ENCODE results near the gene ARHGAP31.

The ARHGAP31 gene

DNA sequence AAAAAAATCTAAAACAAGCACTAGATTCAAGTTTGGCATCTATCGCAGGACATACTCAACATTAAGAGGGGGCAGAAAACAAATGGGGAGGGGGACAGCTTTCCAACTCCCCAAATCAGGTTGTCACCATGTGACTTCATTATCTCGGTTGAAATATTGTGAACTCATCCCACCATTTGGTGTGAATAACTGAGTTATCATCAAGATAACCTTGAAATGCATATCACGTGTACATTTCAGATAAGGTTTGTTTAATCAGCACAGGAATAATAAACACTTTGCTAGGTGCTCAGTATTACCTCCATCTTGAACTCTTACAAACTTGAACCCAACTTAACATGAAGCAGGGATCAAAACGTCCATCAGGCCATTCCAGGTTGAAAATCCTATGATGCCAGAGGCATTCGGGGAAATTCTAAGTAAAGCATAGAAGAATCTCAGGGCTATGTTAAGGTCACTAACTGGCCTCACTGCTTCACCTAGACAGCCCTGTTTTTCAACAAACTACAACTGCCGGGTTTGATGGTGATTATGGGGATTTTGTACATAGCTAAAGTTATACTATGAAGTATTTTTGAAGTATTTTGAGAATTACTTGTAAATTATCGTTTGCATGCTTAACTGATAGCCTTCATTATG is 3.0 kb upstream of the ARHGAP31 start:
- H3K4me1 Mint-ChIP-seq = peaks cover 44% of the 10 kb centered on the region
- H3K27ac Mint-ChIP-seq = no peak overlapping the region
- no peak overlapping the region for H3K4me3 Mint-ChIP-seq

DNA sequence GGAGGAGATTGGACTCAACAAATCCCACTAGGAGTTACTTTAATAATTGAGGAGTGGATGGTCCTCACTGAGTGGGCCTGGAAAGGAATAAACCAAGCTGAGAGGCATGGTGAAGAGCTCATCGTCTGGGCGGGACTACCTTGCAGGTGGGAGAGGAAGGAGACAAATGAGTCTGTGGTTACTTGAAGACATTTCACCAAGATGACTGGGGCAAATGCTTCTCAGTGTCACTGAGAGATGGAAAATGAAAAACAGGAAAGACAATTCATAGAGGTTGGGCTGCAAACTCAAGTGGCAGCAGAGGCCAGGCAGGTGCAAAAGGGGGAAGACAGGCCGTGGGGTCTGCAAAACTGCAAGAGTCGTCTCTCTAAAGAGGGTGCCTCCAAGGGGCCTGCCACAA is 1.5 kb upstream of the ARHGAP31 start:
- peaks cover 59% of the 10 kb centered on the region for H3K4me1 Mint-ChIP-seq
- no peak for ATAC-seq

More for the DNA sequence above, 3.0 kb upstream of the ARHGAP31 start:
- Mint-ChIP-seq H3K36me3 (peaks cover 14% of the 10 kb centered on the region), H3K9me3 (peaks cover 12% of the 10 kb centered on the region)
- DNase-seq (ENCODE audit: low spot score in 2 of 2) (no peak), ATAC-seq (no peak)

DNA sequence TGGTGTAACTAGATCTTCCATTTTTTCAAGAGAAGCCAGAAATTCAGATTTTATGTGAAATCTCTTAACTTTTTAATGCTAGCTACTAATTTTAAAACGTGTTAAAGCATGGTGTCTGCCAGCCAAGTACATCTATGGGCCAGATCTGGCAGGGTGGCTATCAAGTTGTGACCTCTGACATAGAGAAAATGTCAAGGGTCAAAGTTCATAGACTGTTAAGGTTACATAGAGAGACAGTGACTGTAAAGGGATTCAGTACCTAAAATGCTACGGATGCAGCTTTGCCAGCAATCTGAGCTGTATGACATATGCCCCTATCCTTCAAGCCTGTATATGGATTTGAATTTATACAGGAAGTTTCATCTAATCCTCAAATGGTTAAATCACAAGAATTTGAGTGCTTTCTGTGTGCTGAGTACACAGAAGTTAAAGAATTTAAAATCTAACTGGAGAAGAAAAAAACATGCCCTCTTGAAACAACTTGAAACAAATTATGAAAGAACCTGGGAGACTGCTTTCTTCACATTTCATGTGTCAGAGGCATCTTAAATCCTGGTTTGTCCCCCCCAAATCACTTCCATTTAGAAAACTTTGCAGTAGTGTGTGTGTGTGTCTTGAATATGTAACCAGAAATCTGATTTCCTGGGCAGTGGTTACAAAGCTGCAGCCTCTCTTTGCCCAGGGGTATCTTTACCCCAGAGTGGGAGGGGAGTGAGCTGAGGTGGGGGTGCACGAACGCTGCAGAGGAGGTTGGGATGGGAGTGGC is 895 bp upstream of the ARHGAP31 start:
- peaks cover 65% of the 10 kb centered on the region for H3K4me1 Mint-ChIP-seq
- DNase-seq (ENCODE audit: low spot score in 2 of 2) (no peak), ATAC-seq (no peak)
- H3K27ac Mint-ChIP-seq = peak overlapping the region; percentile 91
- peaks cover 14% of the 10 kb centered on the region for H3K36me3 Mint-ChIP-seq
- peak overlapping the region; percentile 88 for H3K4me3 Mint-ChIP-seq
- no peaks in the 10 kb centered on the region for H3K9me3 Mint-ChIP-seq

More for the DNA sequence above, 1.5 kb upstream of the ARHGAP31 start:
- Mint-ChIP-seq H3K27ac (no peak overlapping the region), H3K9me3 (peaks cover 4% of the 10 kb centered on the region), H3K36me3 (peaks cover 14% of the 10 kb centered on the region), H3K4me3 (peak overlapping the region; percentile 88)
- no peak for DNase-seq (ENCODE audit: low spot score in 2 of 2)

DNA sequence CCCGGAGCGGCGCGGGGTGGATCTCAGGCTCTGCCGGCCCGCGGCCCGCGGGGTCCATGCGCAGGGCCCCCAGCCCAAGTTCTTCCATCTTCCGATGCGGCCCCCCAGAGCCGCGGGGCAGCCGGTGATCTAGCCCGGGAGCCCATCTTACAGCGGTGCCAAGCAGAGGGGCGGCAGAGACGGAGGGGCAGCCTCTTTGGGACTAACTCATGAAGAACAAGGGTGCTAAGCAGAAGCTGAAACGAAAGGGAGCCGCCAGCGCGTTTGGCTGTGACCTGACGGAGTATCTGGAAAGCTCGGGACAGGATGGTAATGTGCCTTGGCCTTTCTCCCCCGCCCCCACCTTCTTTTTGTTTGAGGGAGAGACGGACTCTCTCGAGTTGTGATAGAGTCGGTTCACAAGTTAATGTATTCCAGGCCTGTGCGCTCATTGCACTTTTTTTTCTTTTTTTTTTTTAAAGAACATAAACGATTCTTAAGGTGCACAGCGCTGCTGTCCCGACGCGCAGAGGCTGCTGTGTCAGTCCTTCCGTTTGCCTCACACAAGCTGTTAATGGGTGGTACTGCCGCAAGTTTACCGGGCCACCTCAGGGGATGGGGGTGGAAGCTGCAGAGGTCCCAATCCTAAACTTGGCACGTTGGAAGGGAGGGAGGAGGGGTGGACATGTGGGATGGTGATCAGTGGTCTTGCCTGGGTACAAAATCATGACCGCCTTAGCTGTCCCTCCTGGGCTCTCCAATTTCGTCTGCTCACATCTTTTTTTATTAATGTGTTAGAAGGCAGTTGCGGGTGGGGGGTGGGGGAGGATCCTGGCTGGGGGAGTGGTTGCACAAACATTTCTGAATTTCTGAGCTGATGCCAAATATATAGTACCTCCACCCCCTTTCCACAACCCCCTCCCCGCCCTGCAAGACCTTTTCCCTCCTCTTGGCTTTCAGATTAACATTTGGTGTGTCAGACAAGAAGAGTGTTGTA is 801 bp downstream of the ARHGAP31 start:
- ATAC-seq = peak; percentile 62
- Mint-ChIP-seq H3K4me1 (peaks cover 53% of the 10 kb centered on the region), H3K27ac (peak overlapping the region; percentile 91), H3K36me3 (peaks cover 14% of the 10 kb centered on the region), H3K4me3 (peak overlapping the region; percentile 88), H3K9me3 (no peaks in the 10 kb centered on the region)
- peak; percentile 22 to 77 for DNase-seq (ENCODE audit: low spot score in 2 of 2)

DNA sequence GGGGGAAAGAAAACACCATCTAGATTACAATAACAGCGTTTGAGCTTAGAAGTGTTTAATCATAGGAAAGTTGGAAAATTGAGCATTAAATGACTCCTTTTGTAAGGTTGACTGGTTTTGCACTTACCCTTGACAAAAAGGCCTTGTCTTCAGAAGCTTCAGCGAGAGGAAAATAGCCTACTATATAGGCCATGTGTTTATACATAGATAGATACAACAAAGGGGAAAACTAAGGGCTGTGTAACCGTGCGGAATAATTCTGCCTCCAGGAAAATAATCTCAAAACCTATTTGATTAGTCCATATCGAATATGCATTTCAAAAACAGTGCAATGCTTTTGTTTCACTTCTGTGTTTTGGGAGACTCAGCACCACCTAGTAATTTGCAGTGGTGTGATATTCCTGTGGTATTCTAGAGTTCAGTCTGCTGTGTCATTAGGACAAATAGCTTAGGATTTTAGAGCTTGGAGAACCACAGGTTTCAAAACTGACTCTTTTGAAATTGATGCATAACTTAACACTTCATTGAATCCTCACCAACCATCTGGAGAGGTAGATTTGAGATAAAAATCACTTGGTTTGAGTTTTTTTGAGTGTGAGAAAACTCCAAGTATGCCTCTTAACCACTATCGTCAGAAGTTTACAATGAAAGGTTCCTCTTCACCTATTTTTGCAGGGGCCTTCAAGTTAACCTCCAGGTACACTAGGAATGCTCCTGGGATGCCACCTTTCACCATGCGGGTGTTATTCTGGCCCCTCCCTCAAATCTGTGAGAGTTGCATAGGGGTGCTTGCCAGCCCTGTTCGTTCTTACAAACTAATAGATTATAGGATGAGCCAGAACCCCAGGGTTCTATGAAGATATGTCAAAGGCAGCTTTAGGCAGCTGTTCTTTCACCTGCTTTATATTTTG is 1.9 kb downstream of the ARHGAP31 start:
- Mint-ChIP-seq H3K9me3 (no peaks in the 10 kb centered on the region), H3K4me3 (peak overlapping the region; percentile 88), H3K4me1 (peaks cover 59% of the 10 kb centered on the region), H3K27ac (peak overlapping the region; percentile 91), H3K36me3 (peaks cover 20% of the 10 kb centered on the region)
- DNase-seq (ENCODE audit: low spot score in 2 of 2) (no peak), ATAC-seq (no peak)

DNA sequence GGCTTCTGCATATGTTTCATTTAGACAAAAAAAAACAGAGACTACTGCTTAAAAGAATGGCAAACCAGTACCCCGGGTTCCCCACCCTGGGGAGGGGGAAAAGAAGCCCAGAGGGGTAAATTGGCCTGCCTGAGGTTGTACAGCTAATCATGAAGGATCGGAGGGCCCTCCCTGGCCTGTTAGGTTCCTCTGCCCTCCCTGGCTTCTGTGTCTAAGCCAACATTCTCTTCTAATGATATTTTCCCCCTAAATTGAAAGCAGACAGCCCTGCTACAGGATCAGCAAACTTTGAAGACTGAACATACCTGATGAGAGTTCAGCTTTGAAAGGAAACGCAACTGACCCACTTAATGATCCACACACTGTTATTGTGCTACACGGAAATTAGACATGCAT is 2.5 kb downstream of the ARHGAP31 start:
- Mint-ChIP-seq H3K36me3 (peaks cover 20% of the 10 kb centered on the region), H3K27ac (peak overlapping the region; percentile 33), H3K9me3 (no peaks in the 10 kb centered on the region), H3K4me1 (peaks cover 66% of the 10 kb centered on the region), H3K4me3 (peak overlapping the region; percentile 88)
- no peak for DNase-seq (ENCODE audit: low spot score in 2 of 2)
- no peak for ATAC-seq

DNA sequence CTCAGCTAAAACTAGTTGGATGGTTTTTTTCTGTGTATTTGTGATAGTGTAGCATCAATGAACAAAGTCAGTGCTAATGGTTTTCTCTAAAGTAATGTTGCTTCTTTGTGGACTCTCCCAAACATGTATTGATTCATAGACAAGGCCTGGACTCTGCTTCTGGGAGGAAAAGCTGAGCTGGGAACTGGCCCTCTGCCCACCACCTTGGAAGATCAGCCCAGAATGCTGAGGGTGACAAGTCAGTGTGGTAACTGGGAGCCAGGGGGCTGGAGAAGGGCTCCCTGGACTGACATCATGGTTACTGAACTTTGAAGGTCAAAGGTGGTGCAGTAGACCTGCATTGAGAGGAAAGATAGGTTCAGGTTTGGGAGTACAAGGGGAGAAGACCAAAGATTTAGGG is 3.0 kb downstream of the ARHGAP31 start:
- ATAC-seq (no peak), DNase-seq (ENCODE audit: low spot score in 2 of 2) (no peak)
- H3K4me3 Mint-ChIP-seq = peak overlapping the region; percentile 88
- H3K4me1 Mint-ChIP-seq = peaks cover 70% of the 10 kb centered on the region
- peak overlapping the region; percentile 33 for H3K27ac Mint-ChIP-seq
- peaks cover 20% of the 10 kb centered on the region for H3K36me3 Mint-ChIP-seq
- no peaks in the 10 kb centered on the region for H3K9me3 Mint-ChIP-seq

DNA sequence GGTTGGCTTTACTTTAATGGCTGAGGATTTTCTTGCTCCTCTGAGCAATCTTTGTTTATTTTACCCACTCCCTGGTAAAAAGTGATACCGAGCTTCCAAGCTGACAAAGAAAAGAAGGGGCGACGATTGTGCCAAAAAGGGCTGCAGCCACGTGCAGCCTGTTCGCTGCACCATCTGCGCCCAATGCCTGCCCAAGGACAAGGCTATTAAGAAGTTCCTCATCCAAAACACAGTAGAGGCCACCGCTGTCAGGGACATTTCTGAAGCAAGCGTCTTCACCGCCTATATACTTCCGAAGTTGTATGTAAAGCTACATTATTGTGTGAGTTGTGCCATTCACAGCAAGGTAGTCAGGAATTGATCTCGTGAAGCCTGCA is 4.4 kb downstream of the ARHGAP31 start:
- DNase-seq (ENCODE audit: low spot score in 2 of 2) (peak in 1 of 2 donors; percentile 37), ATAC-seq (no peak)
- Mint-ChIP-seq H3K9me3 (no peaks in the 10 kb centered on the region), H3K4me3 (peak overlapping the region; percentile 30), H3K36me3 (peaks cover 24% of the 10 kb centered on the region), H3K4me1 (peaks cover 68% of the 10 kb centered on the region), H3K27ac (no peak overlapping the region)

DNA sequence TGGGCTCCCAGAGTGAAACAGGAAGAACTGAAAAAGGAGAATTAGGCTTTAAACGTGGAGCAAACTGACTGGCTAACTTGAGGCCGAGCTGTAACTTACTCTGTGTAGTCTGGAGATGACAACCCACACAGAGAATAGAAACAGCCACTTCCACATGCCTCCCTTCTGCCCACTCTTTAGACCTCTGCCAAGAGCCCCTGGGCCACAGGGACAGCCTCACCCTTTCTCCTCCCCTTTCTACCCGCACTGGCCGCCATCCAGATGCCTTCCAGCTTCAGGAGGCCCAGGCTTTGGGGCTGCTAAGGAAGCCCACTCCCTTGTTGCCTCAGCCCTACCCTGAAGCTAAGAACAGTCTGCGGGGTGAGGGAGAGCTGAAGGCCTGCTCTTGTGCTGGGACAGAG is 6.8 kb downstream of the ARHGAP31 start:
- Mint-ChIP-seq H3K36me3 (peaks cover 22% of the 10 kb centered on the region), H3K9me3 (no peaks in the 10 kb centered on the region), H3K27ac (no peak overlapping the region), H3K4me1 (peaks cover 60% of the 10 kb centered on the region), H3K4me3 (no peak overlapping the region)
- ATAC-seq (no peak), DNase-seq (ENCODE audit: low spot score in 2 of 2) (peak in 1 of 2 donors; percentile 44)

DNA sequence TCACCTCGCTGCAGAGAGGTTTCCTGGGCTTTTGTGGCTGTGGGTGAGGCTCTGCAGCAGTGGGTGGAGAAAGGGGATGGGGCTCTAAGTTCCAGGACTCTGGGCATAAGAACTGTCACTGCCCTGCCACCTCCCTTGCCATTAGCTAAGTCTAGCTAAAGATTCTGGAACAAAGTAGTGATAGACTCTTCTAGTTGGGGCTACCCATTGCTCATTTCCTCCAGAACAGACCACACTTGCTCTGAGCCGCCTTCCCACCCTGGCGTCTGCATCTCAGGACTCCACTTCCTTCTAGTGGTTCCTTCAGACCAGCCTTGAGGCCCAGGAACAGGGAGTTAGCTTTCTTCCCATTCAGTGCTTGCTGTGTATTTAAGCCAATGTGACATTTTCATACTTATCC is 7.5 kb downstream of the ARHGAP31 start:
- DNase-seq (ENCODE audit: low spot score in 2 of 2) = peak in 1 of 2 donors; percentile 45
- Mint-ChIP-seq H3K27ac (no peak overlapping the region), H3K4me1 (peaks cover 54% of the 10 kb centered on the region), H3K36me3 (peaks cover 22% of the 10 kb centered on the region), H3K9me3 (no peaks in the 10 kb centered on the region), H3K4me3 (no peak overlapping the region)
- ATAC-seq = peak; percentile 76

DNA sequence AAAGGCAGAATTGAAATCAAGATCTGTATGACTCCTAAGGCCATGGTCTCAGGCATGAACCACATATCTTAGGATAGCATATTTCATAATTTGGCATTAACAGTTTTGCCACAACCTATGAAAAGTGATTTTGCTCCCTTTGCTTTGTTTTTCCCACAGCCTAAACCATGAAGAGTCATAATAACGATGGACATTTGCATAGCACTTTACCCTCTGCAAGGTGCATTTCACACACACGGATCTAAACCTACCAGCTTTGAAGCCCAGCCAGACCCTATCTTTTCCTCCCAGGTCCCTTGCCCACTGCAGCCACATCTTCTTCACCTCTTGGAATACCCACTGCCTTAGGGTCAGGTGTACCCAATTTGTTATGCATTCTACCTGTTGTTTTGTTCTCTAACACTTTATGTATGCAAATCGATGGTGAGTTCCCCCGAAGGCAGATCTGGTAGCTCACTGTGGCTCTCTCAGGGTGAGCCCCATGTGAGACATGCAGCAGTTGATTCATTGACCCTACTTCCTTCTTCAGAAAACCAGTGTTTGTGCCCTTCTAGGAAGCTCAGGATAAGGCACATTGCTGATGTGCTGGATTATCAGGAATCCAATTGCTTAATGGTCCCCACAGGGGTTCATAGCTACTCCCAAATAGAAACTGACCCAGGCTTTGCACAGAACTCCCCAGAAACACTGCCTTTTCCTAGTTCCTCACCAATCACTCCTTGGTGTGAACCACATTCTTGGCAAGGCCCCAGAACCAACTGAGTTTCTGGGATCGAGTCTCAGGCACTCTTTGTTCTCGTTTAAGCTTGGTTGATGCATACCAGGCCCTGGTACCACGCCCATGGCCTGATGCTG is 8.7 kb downstream of the ARHGAP31 start:
- Mint-ChIP-seq H3K27ac (no peak overlapping the region), H3K9me3 (no peaks in the 10 kb centered on the region), H3K36me3 (peaks cover 22% of the 10 kb centered on the region), H3K4me1 (peaks cover 41% of the 10 kb centered on the region), H3K4me3 (no peak overlapping the region)
- peak in 1 of 2 donors; percentile 38 for DNase-seq (ENCODE audit: low spot score in 2 of 2)
- peak; percentile 67 for ATAC-seq

DNA sequence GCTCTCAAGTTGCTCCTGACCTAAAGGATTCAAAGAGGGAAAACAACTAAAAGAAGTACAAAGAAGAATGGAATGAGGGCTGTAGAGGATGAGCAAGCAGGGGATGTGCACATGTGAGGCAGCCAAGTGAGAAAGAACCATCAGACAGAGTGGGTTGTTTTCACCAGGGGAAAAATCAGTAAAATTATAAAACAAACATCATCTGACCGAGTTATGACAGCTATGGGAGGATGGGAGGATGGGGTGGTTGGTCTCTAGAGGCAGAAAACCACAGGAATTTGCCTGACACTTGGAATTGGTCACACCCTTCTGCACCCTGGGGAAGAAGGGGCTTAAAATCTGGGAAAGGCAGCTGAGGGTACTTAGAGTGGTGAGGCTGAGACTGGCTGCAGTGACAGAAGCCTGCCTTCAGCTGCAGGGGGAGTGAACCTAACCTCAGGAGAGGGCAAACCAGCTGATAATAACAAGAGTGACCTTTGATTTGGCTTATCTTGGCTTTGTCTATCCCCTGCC is 10.1 kb downstream of the ARHGAP31 start:
- Mint-ChIP-seq H3K9me3 (no peaks in the 10 kb centered on the region), H3K4me3 (no peak overlapping the region), H3K27ac (no peak overlapping the region), H3K36me3 (peaks cover 22% of the 10 kb centered on the region), H3K4me1 (peaks cover 35% of the 10 kb centered on the region)
- no peak for DNase-seq (ENCODE audit: low spot score in 2 of 2)
- no peak for ATAC-seq

DNA sequence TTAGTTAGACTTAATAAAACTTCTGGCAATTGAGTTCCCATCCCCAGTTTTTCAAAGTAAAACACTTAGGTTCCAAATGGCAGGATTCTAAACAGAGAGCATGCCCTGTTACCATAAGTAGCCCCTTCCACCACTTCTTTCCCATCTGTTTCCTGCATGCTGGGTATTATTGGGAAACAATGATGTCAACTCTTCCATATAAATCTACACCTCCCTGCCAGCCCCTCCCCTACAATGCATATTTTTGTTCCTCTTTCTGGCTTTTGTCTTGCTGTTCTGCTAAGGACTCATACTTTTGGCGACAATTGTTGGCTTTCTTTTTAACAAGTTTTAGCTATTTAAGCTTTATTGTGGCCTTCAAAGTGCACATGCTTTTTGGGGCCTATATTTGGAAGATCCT is 11.1 kb downstream of the ARHGAP31 start:
- no peak overlapping the region for H3K27ac Mint-ChIP-seq

More for the DNA sequence above, 11.1 kb downstream of the ARHGAP31 start:
- no peaks in the 10 kb centered on the region for H3K9me3 Mint-ChIP-seq
- DNase-seq (ENCODE audit: low spot score in 2 of 2) = no peak
- peaks cover 35% of the 10 kb centered on the region for H3K4me1 Mint-ChIP-seq
- no peak for ATAC-seq
- peaks cover 22% of the 10 kb centered on the region for H3K36me3 Mint-ChIP-seq
- no peak overlapping the region for H3K4me3 Mint-ChIP-seq
